OCI-LY7 (cell line): ENCODE data around the gene NF1. TPM values are rescaled to one million over a fixed set of nuclear protein-coding genes. Genes with fewer than 3 reads are reported as not detected.

Experiments used
- BruUV-seq: library from RNA; stranded (reverse); fragments of 400-500 nt; replicated peaks from 2 replicates; lab custom pipeline; 2021; lab: Mats Ljungman, UMichigan
- CTCF ChIA-PET: fragments of 300-600 bp; sonication (Branson Sonifier 250); formaldehyde crosslinking; loops from one replicate; lab custom pipeline; 2022; ENCODE audit warnings: antibody characterized with exemption; ENCODE audit not compliant: unreplicated experiment; lab: Charles Lee
- POLR2A ChIA-PET: fragments of 300-600 bp; sonication (Branson Sonifier 250); formaldehyde crosslinking; loops from one replicate; lab custom pipeline; 2022; ENCODE audit warnings: antibody characterized with exemption; lab: Charles Lee
- DNase-seq: peaks from one replicate; pipeline ENCODE4 v3.0.0-alpha.2; 2015; ENCODE audit warnings: low spot score
- H2AFZ ChIP-seq: fragments of 200-600 bp; sonication (generic), shearing (Covaris generic); 2 replicates; pipeline ENCODE4 v1.6.1; 2014; ENCODE audit warnings: mild to moderate bottlenecking, antibody characterized with exemption, low read length, moderate library complexity
- H3K27ac ChIP-seq: fragments of 200-600 bp; sonication (generic); 2 replicates; pipeline ENCODE4 v1.5.1; 2014; ENCODE audit warnings: mixed run types, low read depth, mild to moderate bottlenecking, moderate library complexity, low read length, inconsistent platforms; ENCODE audit not compliant: poor library complexity, severe bottlenecking
- H3K36me3 ChIP-seq: fragments of 200-600 bp; sonication (generic); 2 replicates; pipeline ENCODE4 v1.6.1; 2014; ENCODE audit warnings: mild to moderate bottlenecking, antibody characterized with exemption, low read length, moderate library complexity, mixed read lengths; ENCODE audit not compliant: insufficient read depth
- H3K4me1 ChIP-seq: fragments of 200-600 bp; sonication (generic); 2 replicates; pipeline ENCODE4 v1.5.1; 2014; ENCODE audit warnings: mild to moderate bottlenecking, low read length; ENCODE audit not compliant: insufficient read depth, poor library complexity, severe bottlenecking
- H3K4me2 ChIP-seq: fragments of 200-600 bp; sonication (generic); 2 replicates; pipeline ENCODE4 v1.6.1; 2014; ENCODE audit warnings: mild to moderate bottlenecking, low read length
- H3K4me3 ChIP-seq: fragments of 200-600 bp; sonication (generic); 2 replicates; pipeline ENCODE4 v1.5.1; 2014; ENCODE audit warnings: mild to moderate bottlenecking, low read depth, low read length; ENCODE audit not compliant: poor library complexity, severe bottlenecking
- H3K79me2 ChIP-seq: fragments of 200-600 bp; sonication (generic); 2 replicates; pipeline ENCODE4 v1.6.1; 2016; ENCODE audit warnings: low read depth, mild to moderate bottlenecking, low read length, moderate library complexity, mixed read lengths; ENCODE audit not compliant: insufficient read depth
- H3K9me2 ChIP-seq: fragments of 200-600 bp; sonication (generic); 2 replicates; pipeline ENCODE4 v1.6.1; 2016; ENCODE audit warnings: mild to moderate bottlenecking, low read length, mixed read lengths; ENCODE audit not compliant: insufficient read depth
- H3K9me3 ChIP-seq: fragments of 200-600 bp; sonication (generic); 2 replicates; pipeline ENCODE4 v1.6.1; 2014; ENCODE audit warnings: mild to moderate bottlenecking, mixed run types, low read length, mixed read lengths
- H4K20me1 ChIP-seq: fragments of 200-600 bp; sonication (generic); 2 replicates; pipeline ENCODE4 v1.6.1; 2014; ENCODE audit warnings: mild to moderate bottlenecking, antibody characterized with exemption, low read length, moderate library complexity, mixed read lengths; ENCODE audit not compliant: insufficient read depth
- CTCF ChIP-seq: fragments of 200-600 bp; sonication (generic); conservative IDR thresholded peaks from 2 replicates; pipeline ENCODE4 v1.5.1; 2014; ENCODE audit warnings: mild to moderate bottlenecking, antibody characterized with exemption, low read length, moderate library complexity, mixed read lengths
- EZH2phosphoT487 ChIP-seq: fragments of 200-600 bp; sonication (generic); IDR thresholded peaks from 2 replicates; pipeline ENCODE4 v1.6.1; 2018; ENCODE audit warnings: low read depth, borderline replicate concordance, mild to moderate bottlenecking, mixed run types, antibody characterized with exemption, low read length, moderate library complexity, mixed read lengths
- intact Hi-C: fragments of 100-400 bp; cut with micrococcal nuclease; formaldehyde crosslinking; loops from one replicate; pipeline ENCODE4 v1.10.0; 2022; ENCODE audit not compliant: unreplicated experiment
- total RNA-seq, 2 experiments: library from RNA; depleted of rRNA in 1 of 2; stranded (reverse); fragments of >200 nt in 1 of 2; shearing (Covaris generic) in 1 of 2; gene quantifications; 2 replicates each; pipeline ENCODE4 v1.2.3, GENCODE V29; 2014 to 2022

Gene NF1
- total RNA-seq, 2 experiments from 2014 or later = 38.7 to 64.8 TPM

DNA sequence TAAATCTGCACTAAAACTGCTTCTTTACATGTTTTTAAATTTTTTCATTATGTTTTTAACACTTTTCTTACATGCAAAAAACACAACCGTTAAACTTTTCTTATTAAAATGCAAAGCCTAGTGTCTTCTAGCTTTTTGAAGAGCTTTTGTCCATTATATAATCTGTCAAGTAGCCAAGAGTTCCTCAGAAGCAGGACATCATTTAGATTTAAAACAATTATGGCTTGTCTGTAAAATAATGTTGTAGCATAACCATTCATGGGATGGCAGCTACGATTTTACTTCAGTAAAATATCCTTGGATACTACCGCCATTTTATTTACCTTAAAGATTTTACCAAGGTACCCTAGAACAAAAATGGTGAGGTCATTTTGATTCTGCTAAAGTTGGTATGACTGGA, 199.5 kb downstream of the NF1 start:
- BruUV-seq = no TSS peak
- POLR2A ChIA-PET = no interaction called here
- CTCF ChIA-PET = no interaction called here
- intact Hi-C loops = loop anchor here (5.0 kb wide), 1 partner anchor 52 kb away; no protein-coding TSS in a partner anchor
- Histone ChIP-seq H3K36me3 (no peaks in the 10 kb centered on the region), H4K20me1 (no peaks in the 10 kb centered on the region), H3K4me3 (no peak overlapping the region), H3K9me3 (no peaks in the 10 kb centered on the region), H2AFZ (no peak overlapping the region), H3K27ac (no peak overlapping the region), H3K79me2 (no peaks in the 10 kb centered on the region), H3K4me1 (no peaks in the 10 kb centered on the region), H3K4me2 (no peak overlapping the region), H3K9me2 (no peaks in the 10 kb centered on the region)
- TF ChIP-seq EZH2phosphoT487 = no peak
- TF ChIP-seq CTCF = no peak
- no peak for DNase-seq

GRCh38 chr17:31294820-31295488, 200.2 kb downstream of the NF1 start:
- H3K36me3 ChIP-seq = no peaks in the 10 kb centered on the region
- ChIA-PET CTCF (no interaction called here), POLR2A (interaction anchor here (0.6 kb wide), 1 partner anchor 212 kb away, joined by 3 read pairs; no protein-coding TSS in a partner anchor)
- intact Hi-C loops = loop anchor here (5.0 kb wide), 1 partner anchor 53 kb away; no protein-coding TSS in a partner anchor
- no peak overlapping the region for H3K4me3 ChIP-seq
- no peak overlapping the region for H2AFZ ChIP-seq
- H3K9me3 ChIP-seq = no peaks in the 10 kb centered on the region
- no peaks in the 10 kb centered on the region for H3K9me2 ChIP-seq
- H3K4me2 ChIP-seq = no peak overlapping the region
- H3K27ac ChIP-seq = no peak overlapping the region
- no peaks in the 10 kb centered on the region for H3K79me2 ChIP-seq
- TF ChIP-seq CTCF (no peak), EZH2phosphoT487 (no peak)
- BruUV-seq = no TSS peak
- DNase-seq = no peak
- no peaks in the 10 kb centered on the region for H4K20me1 ChIP-seq
- H3K4me1 ChIP-seq = no peaks in the 10 kb centered on the region

DNA sequence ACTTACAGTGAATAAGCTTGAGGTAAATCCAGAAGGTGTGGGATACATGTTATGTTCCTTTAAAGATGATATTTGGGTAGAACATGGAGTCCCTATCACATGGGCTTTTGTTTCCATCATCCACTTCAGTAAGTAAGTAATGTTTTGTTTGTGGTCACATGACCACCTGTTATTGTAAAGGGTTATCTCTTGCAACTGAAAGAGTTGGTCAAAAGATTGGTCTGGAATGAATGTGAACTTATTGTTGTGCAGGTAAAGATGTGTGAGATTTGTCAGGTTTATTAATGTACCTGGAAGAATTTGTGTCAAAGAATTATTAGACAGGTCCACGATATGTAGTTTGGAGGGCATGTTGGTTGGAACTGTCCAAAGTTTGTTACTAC, 200.7 kb downstream of the NF1 start:
- Histone ChIP-seq H3K9me3 (no peaks in the 10 kb centered on the region), H2AFZ (no peak overlapping the region), H3K27ac (no peak overlapping the region), H4K20me1 (no peaks in the 10 kb centered on the region), H3K4me2 (no peak overlapping the region), H3K79me2 (no peaks in the 10 kb centered on the region), H3K4me1 (no peaks in the 10 kb centered on the region), H3K9me2 (no peaks in the 10 kb centered on the region), H3K36me3 (no peaks in the 10 kb centered on the region), H3K4me3 (no peak overlapping the region)
- BruUV-seq = no TSS peak
- DNase-seq = no peak
- POLR2A ChIA-PET = no interaction called here
- no peak for TF ChIP-seq CTCF
- TF ChIP-seq EZH2phosphoT487 = no peak
- CTCF ChIA-PET = no interaction called here
- intact Hi-C loops = no loop called here
